SK-N-SH treated with all-trans-retinoic acid at 6 μM for 48 hours (cell line): Measurements from ENCODE around the gene TYRP1.
"Not testable (repeated sequence)": the region's sequence is repeated elsewhere in the genome, so short reads cannot be mapped to it uniquely, and the experiment has no call there.

ENCODE experiments used
- ATAC-seq: fragments of 200-7000 bp; cut with Tn5 transposase; 3 replicates; pipeline ENCODE4 v1.9.1; 2020; ENCODE audit warnings: mild to moderate bottlenecking, moderate library complexity
- ARNTL ChIP-seq: fragments of 450-650 bp; formaldehyde crosslinking; IDR thresholded peaks from 2 replicates; pipeline ENCODE4 v1.5.0; 2020; ENCODE audit warnings: low read depth, mild to moderate bottlenecking, moderate library complexity, borderline replicate concordance
- BACH2 ChIP-seq: fragments of 250-450 bp; sonication (Bioruptor Pico); IDR thresholded peaks from 2 replicates; pipeline ENCODE4 v1.9.0; 2021; ENCODE audit warnings: mild to moderate bottlenecking, borderline replicate concordance
- CREB5 ChIP-seq: fragments of 250-450 bp; sonication (Bioruptor Pico); IDR thresholded peaks from 2 replicates; pipeline ENCODE4 v1.5.1; 2020; ENCODE audit warnings: low read depth, mild to moderate bottlenecking, moderate library complexity
- CSDC2 ChIP-seq: fragments of 250-450 bp; sonication (Bioruptor Pico); IDR thresholded peaks from 2 replicates; pipeline ENCODE4 v1.5.0; 2020; ENCODE audit warnings: mild to moderate bottlenecking, moderate library complexity
- CSRNP3 ChIP-seq: fragments of 250-450 bp; sonication (Bioruptor Pico); IDR thresholded peaks from 2 replicates; pipeline ENCODE4 v1.5.1; 2021; ENCODE audit warnings: mild to moderate bottlenecking, moderate library complexity
- ESRRG ChIP-seq: fragments of 250-450 bp; sonication (Bioruptor Pico); IDR thresholded peaks from 2 replicates; pipeline ENCODE4 v1.6.1; 2021; ENCODE audit warnings: mild to moderate bottlenecking
- GLIS3 ChIP-seq: fragments of 250-450 bp; sonication (Bioruptor Pico); IDR thresholded peaks from 2 replicates; pipeline ENCODE4 v1.5.0; 2020; ENCODE audit warnings: mild to moderate bottlenecking, moderate library complexity
- ISL1 ChIP-seq: fragments of 250-450 bp; sonication (Bioruptor Pico); IDR thresholded peaks from 2 replicates; pipeline ENCODE4 v2.1.2; 2022; ENCODE audit warnings: mild to moderate bottlenecking, moderate library complexity
- OSR1 ChIP-seq: fragments of 250-450 bp; sonication (Bioruptor Pico); IDR thresholded peaks from 2 replicates; pipeline ENCODE4 v1.8.0; 2022; ENCODE audit warnings: moderate library complexity, mild to moderate bottlenecking, inconsistent platforms
- PATZ1 ChIP-seq: fragments of 250-450 bp; sonication (Bioruptor Pico); IDR thresholded peaks from 2 replicates; pipeline ENCODE4 v1.8.0; 2020; ENCODE audit warnings: mild to moderate bottlenecking, moderate library complexity, borderline replicate concordance
- POU6F1 ChIP-seq: fragments of 250-450 bp; sonication (Bioruptor Pico); IDR thresholded peaks from 2 replicates; pipeline ENCODE4 v1.8.0; 2021; ENCODE audit warnings: low read depth, mild to moderate bottlenecking, moderate library complexity, borderline replicate concordance
- PPARA ChIP-seq: fragments of 250-450 bp; sonication (Bioruptor Pico); IDR thresholded peaks from 2 replicates; pipeline ENCODE4 v1.5.0; 2020; ENCODE audit warnings: mild to moderate bottlenecking, borderline replicate concordance
- RARB ChIP-seq: fragments of 250-450 bp; sonication (Bioruptor Pico); IDR thresholded peaks from 2 replicates; pipeline ENCODE4 v1.8.0; 2021; ENCODE audit warnings: mild to moderate bottlenecking, moderate library complexity
- SNAI2 ChIP-seq: fragments of 250-450 bp; sonication (Bioruptor Pico); IDR thresholded peaks from 2 replicates; pipeline ENCODE4 v1.5.0; 2020; ENCODE audit warnings: mild to moderate bottlenecking, moderate library complexity
- TCF4 ChIP-seq: fragments of 250-450 bp; sonication (Bioruptor Pico); IDR thresholded peaks from 2 replicates; pipeline ENCODE4 v1.8.0; 2021; ENCODE audit warnings: mild to moderate bottlenecking, moderate library complexity, borderline replicate concordance
- TOX ChIP-seq: fragments of 250-450 bp; sonication (Bioruptor Pico); IDR thresholded peaks from 2 replicates; pipeline ENCODE4 v1.8.0; 2021; ENCODE audit warnings: mild to moderate bottlenecking, moderate library complexity, borderline replicate concordance
- ZFP3 ChIP-seq: fragments of 250-450 bp; sonication (Bioruptor Pico); IDR thresholded peaks from 2 replicates; pipeline ENCODE4 v1.5.0; 2020; ENCODE audit warnings: mild to moderate bottlenecking, moderate library complexity
- ZFP30 ChIP-seq: fragments of 450-650 bp; formaldehyde crosslinking; IDR thresholded peaks from 2 replicates; pipeline ENCODE4 v1.5.0; 2022; ENCODE audit warnings: mild to moderate bottlenecking, moderate library complexity
- ZNF565 ChIP-seq: fragments of 450-650 bp; formaldehyde crosslinking; conservative IDR thresholded peaks from 2 replicates; pipeline ENCODE4 v1.5.0; 2020; ENCODE audit warnings: low read depth, mild to moderate bottlenecking, moderate library complexity
- ZNF70 ChIP-seq: fragments of 450-650 bp; formaldehyde crosslinking; IDR thresholded peaks from 2 replicates; pipeline ENCODE4 v1.5.0; 2020; ENCODE audit warnings: mild to moderate bottlenecking, moderate library complexity
- ZNF8 ChIP-seq: fragments of 450-650 bp; formaldehyde crosslinking; IDR thresholded peaks from 2 replicates; pipeline ENCODE4 v1.5.0; 2020; ENCODE audit warnings: mild to moderate bottlenecking, moderate library complexity

Gene TYRP1

GRCh38 chr9:12667892-12668291 lies 25.3 kb upstream of the TYRP1 start:
- TF ChIP-seq PATZ1 (CRISPR knock-in tag) = no peak
- no peak for TF ChIP-seq POU6F1
- no peak for TF ChIP-seq ESRRG
- TF ChIP-seq RARB (CRISPR knock-in tag) = no peak
- no peak for TF ChIP-seq GLIS3
- no peak for TF ChIP-seq OSR1 (CRISPR knock-in tag)
- TF ChIP-seq PPARA = no peak
- TF ChIP-seq ZNF70 = no peak
- no peak for TF ChIP-seq ISL1 (CRISPR knock-in tag)
- no peak for TF ChIP-seq ZNF8 (CRISPR knock-in tag)
- TF ChIP-seq TOX = no peak
- no peak for TF ChIP-seq CSRNP3 (CRISPR knock-in tag)
- ATAC-seq = no peak

- ATAC-seq = no peak
These were observed 23.2 kb upstream of the TYRP1 start for GRCh38 chr9:12670006-12670405.

GRCh38 chr9:12674961-12675360 lies 18.2 kb upstream of the TYRP1 start:
- ATAC-seq = no peak
- TF ChIP-seq RARB (CRISPR knock-in tag) (no peak), CSDC2 (CRISPR knock-in tag) (no peak), PPARA (no peak), TCF4 (no peak), BACH2 (CRISPR knock-in tag) (no peak), CSRNP3 (CRISPR knock-in tag) (no peak), ZNF565 (CRISPR knock-in tag) (no peak), OSR1 (CRISPR knock-in tag) (no peak), GLIS3 (no peak), ZFP3 (CRISPR knock-in tag) (no peak), SNAI2 (CRISPR knock-in tag) (no peak), POU6F1 (no peak), ESRRG (no peak), ISL1 (CRISPR knock-in tag) (no peak), ZNF8 (CRISPR knock-in tag) (no peak)

More at GRCh38 chr9:12670006-12670405, 23.2 kb upstream of the TYRP1 start:
- TF ChIP-seq ZFP3 (CRISPR knock-in tag) = no peak
- no peak for TF ChIP-seq GLIS3
- no peak for TF ChIP-seq ARNTL
- TF ChIP-seq POU6F1 = no peak
- TF ChIP-seq OSR1 (CRISPR knock-in tag) = no peak
- no peak for TF ChIP-seq ZFP30 (CRISPR knock-in tag)
- TF ChIP-seq CREB5 = no peak
- TF ChIP-seq ZNF70 = no peak
- no peak for TF ChIP-seq PPARA

- not testable (repeated sequence) for ATAC-seq
These were observed 15.6 kb upstream of the TYRP1 start for GRCh38 chr9:12677462-12678126.
